ENCODE measurements around the gene CENPP. TPM values are rescaled to one million over a fixed set of nuclear protein-coding genes. Genes with fewer than 3 reads are reported as not detected.

Gene CENPP
- total RNA-seq, 1 donor from 2014 or later, result 4.4 TPM

GRCh38 chr9:92607773-92608172, 282.0 kb downstream of the CENPP start:
- TF ChIP-seq CTCF (conservative IDR thresholded peaks at IDR 0.05; ENCODE audit: low read depth, low read length), result no peak
- no peak overlapping the region for H3K4me3 ChIP-seq (ENCODE audit: low read depth, low read length)
- no peak for DNase-seq (ENCODE audit: low read depth)

GRCh38 chr9:92608241-92608908, 282.6 kb downstream of the CENPP start:
- H3K4me3 ChIP-seq (ENCODE audit: low read depth, low read length), result no peak overlapping the region
- TF ChIP-seq CTCF (conservative IDR thresholded peaks at IDR 0.05; ENCODE audit: low read depth, low read length), result no peak
- no peak for DNase-seq (ENCODE audit: low read depth)

DNA sequence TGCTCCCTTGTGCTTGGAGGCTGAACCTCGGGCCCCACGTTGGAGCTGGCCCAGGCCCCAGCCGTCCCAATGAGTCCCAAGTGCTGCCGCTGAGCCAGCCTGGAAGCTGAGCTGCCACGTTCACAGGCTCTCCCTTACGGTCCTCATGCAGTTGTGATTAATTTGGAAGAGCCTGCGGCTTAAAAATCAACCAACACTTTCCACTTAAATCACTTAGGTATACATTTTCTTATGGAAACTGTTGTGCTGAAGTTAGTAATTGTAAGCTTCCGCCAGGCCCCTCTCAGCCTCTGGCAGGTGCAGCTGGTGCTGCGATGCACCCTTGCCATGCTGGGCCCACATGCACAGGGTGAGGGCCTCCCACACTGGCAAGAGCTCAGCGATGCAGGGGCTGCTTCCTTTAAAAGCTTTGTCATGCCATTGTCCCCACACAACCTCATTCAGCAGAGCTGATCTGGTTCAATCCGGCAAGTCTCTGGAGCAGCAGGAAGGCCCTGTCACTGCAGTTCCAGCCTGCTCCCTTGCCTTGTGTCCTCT, 283.2 kb downstream of the CENPP start:
- no peak for DNase-seq (ENCODE audit: low read depth)
- TF ChIP-seq CTCF (conservative IDR thresholded peaks at IDR 0.05; ENCODE audit: low read depth, low read length), result no peak
- no peak overlapping the region for H3K4me3 ChIP-seq (ENCODE audit: low read depth, low read length)

DNA sequence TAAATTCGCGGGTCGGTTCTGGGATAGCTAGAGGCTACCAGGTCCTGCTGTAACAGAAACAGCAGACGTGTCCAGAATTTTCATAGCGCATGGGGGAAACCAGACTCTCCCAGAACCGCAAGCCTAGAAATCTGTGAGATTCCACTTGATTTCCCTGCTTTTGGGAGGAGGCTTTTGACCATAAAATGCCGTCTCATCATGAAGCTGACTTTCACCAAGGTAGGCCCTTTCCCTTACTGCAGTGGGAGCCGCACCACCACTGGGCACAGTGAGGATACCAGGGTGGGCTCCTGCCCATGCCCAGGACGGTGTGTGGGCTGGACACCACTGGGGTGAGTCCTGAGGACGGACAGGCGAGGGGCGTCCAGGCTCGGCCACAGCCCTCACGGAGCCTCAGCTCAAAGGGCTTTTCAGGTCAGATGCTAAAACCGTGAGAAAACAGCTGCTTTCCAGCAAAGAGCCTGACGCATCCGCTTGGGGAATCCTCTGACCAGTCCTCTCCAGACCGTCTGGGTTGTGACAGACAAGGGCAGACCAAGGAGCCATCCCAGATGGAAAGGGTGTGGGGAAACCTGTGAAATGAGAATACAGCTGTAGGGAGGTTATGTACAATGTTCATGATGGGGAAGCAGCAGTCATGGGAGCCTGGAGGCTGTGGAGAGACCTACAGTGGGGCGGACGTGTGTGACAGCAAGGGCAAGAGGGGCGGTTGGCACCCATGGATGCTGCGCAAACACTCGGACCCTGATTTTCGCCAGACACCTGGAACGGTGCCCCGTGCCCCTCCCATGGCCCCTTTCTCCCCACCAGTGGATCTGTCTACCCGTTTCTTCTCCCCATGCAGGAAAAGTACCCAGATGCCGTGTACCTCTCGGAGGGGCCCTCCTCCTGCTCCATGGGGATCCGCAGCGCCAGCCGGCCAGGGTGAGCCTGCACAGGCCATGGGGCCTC, 285.0 kb downstream of the CENPP start:
- no peak for TF ChIP-seq CTCF (conservative IDR thresholded peaks at IDR 0.05; ENCODE audit: low read depth, low read length)
- DNase-seq (ENCODE audit: low read depth), result no peak
- no peak overlapping the region for H3K4me3 ChIP-seq (ENCODE audit: low read depth, low read length)

GRCh38 chr9:92611621-92612285, 286.0 kb downstream of the CENPP start:
- DNase-seq (ENCODE audit: low read depth), result no peak
- TF ChIP-seq CTCF (conservative IDR thresholded peaks at IDR 0.05; ENCODE audit: low read depth, low read length), result no peak
- no peak overlapping the region for H3K4me3 ChIP-seq (ENCODE audit: low read depth, low read length)

DNA sequence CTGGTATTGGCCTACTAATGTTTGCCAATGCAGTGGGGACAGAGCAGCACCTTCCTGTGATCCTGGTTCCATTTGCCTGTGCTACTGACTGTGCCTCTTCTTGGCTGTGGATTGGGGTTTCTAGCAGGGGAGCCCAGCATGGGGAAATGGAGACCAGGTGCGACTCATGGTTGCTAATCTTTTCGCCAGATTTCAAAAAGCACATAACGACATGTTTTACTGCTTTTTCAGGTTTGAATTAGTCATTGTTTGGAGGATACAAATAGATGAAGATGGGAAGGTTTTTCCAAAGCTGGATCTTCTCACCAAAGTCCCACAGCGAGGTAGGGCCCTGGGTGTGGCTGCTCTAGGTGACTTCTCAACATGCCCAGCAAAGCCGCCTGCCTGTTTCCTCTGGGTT, 286.5 kb downstream of the CENPP start:
- no peak for TF ChIP-seq CTCF (conservative IDR thresholded peaks at IDR 0.05; ENCODE audit: low read depth, low read length)
- no peak for DNase-seq (ENCODE audit: low read depth)
- no peak overlapping the region for H3K4me3 ChIP-seq (ENCODE audit: low read depth, low read length)

All from epithelial cell of proximal tubule (primary cell).